ENCODE data around the gene IGFL4. TPM values are rescaled to one million over a fixed set of nuclear protein-coding genes. Genes with fewer than 3 reads are reported as not detected.
A peak's percentile ranks its signal among the peaks of the same experiment; 100 is the strongest.

The IGFL4 gene
- total RNA-seq, 3 donors from 2014 or later: not detected

DNA sequence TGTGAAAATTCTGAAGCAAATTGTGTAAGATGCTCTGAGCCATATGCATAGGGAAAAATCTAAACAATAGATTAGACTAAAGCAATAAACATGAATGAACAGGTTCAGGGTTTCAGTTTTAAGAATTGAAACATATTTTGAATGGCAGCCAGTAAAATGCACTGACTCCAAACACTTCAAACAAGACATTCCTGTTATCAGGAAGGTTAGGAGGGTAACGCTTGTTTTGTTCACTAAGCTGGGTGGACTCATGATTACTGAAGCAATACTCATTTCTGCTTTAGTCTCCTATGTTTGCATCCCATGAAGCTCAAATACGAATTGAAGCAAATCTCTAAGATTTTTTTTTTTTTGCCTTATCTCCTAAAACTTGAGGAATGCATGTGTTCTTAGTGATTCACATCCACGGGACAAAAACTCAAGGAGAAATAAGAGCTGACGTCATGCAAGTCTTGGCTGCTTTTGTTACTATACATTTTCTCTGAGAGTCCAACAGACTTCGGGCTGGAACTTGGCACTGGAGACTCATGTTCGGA is 29.1 kb upstream of the IGFL4 start:
- no peak overlapping the region for H3K27ac ChIP-seq
- H3K4me3 ChIP-seq: no peak overlapping the region
- no peaks in the 10 kb centered on the region for H3K36me3 ChIP-seq
- TF ChIP-seq POLR2A (IDR thresholded peaks at IDR 0.05) (no peak), POLR2AphosphoS5 (IDR thresholded peaks at IDR 0.05) (no peak)
- TF ChIP-seq, protein P1, sequence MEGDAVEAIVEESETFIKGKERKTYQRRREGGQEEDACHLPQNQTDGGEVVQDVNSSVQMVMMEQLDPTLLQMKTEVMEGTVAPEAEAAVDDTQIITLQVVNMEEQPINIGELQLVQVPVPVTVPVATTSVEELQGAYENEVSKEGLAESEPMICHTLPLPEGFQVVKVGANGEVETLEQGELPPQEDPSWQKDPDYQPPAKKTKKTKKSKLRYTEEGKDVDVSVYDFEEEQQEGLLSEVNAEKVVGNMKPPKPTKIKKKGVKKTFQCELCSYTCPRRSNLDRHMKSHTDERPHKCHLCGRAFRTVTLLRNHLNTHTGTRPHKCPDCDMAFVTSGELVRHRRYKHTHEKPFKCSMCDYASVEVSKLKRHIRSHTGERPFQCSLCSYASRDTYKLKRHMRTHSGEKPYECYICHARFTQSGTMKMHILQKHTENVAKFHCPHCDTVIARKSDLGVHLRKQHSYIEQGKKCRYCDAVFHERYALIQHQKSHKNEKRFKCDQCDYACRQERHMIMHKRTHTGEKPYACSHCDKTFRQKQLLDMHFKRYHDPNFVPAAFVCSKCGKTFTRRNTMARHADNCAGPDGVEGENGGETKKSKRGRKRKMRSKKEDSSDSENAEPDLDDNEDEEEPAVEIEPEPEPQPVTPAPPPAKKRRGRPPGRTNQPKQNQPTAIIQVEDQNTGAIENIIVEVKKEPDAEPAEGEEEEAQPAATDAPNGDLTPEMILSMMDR (IDR thresholded peaks at IDR 0.05): no peak
- no peaks in the 10 kb centered on the region for H3K9me3 ChIP-seq
- no peaks in the 10 kb centered on the region for H3K27me3 ChIP-seq
- intact Hi-C loops (cut with DNase I; ENCODE audit: low total_unique reads): loop anchor here (10.0 kb wide), 1 partner anchor 45 kb away; the partner anchor contains the start of gene PGLYRP1
- peaks cover 0 to 10% of the 10 kb centered on the region in 2 donors for H3K4me1 ChIP-seq
- DNase-seq (ENCODE audit: low spot score in 2 of 2): no peak

GRCh38 chr19:46068345-46069258 is 27.8 kb upstream of the IGFL4 start:
- H3K27me3 ChIP-seq: no peaks in the 10 kb centered on the region
- no peaks in the 10 kb centered on the region for H3K36me3 ChIP-seq
- H3K4me1 ChIP-seq: peaks cover 0 to 10% of the 10 kb centered on the region in 2 donors
- peak overlapping the region in 1 of 2 donors; percentile 3 for H3K27ac ChIP-seq
- DNase-seq (ENCODE audit: low spot score in 2 of 2): peak in 1 of 2 donors; percentile 64
- peak in 1 of 3 donors; percentile 58 for TF ChIP-seq POLR2AphosphoS5 (IDR thresholded peaks at IDR 0.05)
- no peak for TF ChIP-seq POLR2A (IDR thresholded peaks at IDR 0.05)
- H3K4me3 ChIP-seq: no peak overlapping the region
- no peaks in the 10 kb centered on the region for H3K9me3 ChIP-seq
- intact Hi-C loops (cut with DNase I; ENCODE audit: low total_unique reads): no loop called here

DNA sequence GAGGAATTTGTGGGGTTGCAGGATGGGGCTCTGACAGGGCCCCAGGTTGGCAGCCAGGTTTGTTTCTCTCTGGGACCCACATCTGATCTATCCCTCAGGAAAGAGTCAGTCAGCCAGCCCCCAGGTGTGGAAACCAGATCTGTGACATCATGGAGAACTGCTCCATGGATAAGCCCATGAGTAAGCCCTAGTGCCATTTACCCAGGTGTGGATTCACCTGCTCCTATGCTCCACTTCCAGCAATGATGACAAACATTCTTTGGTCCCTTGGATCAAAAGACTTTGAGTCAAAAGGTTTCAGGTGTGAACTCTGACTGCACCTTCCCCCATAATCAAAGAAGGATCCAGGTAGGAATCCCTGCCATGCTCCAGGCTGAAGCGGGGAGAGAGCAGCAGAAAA is 26.9 kb upstream of the IGFL4 start:
- TF ChIP-seq POLR2A (IDR thresholded peaks at IDR 0.05) (no peak), POLR2AphosphoS5 (IDR thresholded peaks at IDR 0.05) (no peak)
- TF ChIP-seq, protein P1 (IDR thresholded peaks at IDR 0.05): no peak
- intact Hi-C loops (cut with DNase I; ENCODE audit: low total_unique reads): no loop called here
- H3K36me3 ChIP-seq: no peaks in the 10 kb centered on the region
- H3K27me3 ChIP-seq: no peaks in the 10 kb centered on the region
- DNase-seq (ENCODE audit: low spot score in 2 of 2): no peak
- no peaks in the 10 kb centered on the region for H3K9me3 ChIP-seq
- no peak overlapping the region for H3K4me3 ChIP-seq
- H3K4me1 ChIP-seq: peaks cover 0 to 10% of the 10 kb centered on the region in 2 donors
- H3K27ac ChIP-seq: no peak overlapping the region

DNA sequence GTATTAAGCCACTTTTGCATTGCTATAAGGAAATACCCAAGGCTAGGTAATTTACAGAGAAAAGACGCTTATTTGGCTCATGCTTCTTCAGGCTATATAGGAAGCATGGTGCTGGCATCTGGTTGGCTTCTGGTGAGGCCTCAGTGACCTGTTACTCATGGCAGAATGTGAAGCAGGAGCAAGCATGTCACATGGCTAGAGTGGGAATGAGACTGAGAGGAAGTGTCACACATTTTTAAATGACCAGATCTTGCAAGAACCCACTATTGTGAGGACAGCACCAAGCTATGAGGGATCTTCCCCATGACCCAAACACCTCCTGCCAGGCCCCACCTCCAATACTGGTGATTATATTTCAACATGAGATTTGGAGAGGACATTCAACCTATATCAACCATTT is 25.7 kb upstream of the IGFL4 start:
- no peaks in the 10 kb centered on the region for H3K27me3 ChIP-seq
- DNase-seq (ENCODE audit: low spot score in 2 of 2): no peak
- H3K4me3 ChIP-seq: no peak overlapping the region
- peaks cover 0 to 10% of the 10 kb centered on the region in 2 donors for H3K4me1 ChIP-seq
- H3K27ac ChIP-seq: no peak overlapping the region
- H3K36me3 ChIP-seq: no peaks in the 10 kb centered on the region
- no peak for TF ChIP-seq POLR2AphosphoS5 (IDR thresholded peaks at IDR 0.05)
- intact Hi-C loops (cut with DNase I; ENCODE audit: low total_unique reads): no loop called here
- no peaks in the 10 kb centered on the region for H3K9me3 ChIP-seq

DNA sequence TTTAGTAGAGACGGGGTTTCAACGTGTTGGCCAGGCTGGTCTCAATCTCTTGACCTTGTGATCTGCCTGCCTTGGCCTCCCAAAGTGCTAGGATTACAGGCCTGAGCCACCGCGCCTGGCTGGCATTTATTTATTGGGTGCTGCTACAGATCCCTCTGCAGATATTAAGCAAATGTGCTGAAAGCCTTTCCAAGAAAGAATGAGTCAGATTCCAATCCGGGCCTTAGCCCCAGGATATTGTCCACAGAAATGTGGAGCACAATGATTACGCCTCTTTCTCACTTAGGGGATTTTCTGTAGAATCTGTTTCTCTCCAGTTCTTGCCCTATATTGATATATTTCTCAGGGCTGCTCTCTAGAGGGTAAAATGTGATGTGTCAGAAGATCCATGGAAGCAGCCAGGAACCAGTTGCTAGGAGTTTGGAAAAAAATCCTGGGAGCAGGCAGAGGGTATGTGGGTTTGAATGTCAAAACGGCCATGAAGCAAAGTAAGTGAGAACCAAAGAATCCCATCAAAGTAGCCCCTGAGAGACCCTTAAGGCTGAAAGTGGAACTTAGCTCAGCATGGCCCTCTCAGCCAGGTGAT is 24.8 kb upstream of the IGFL4 start:
- no peak overlapping the region for H3K4me3 ChIP-seq
- DNase-seq (ENCODE audit: low spot score in 2 of 2): peak; percentile 55 to 57
- intact Hi-C loops (cut with DNase I; ENCODE audit: low total_unique reads): no loop called here
- no peaks in the 10 kb centered on the region for H3K9me3 ChIP-seq
- no peaks in the 10 kb centered on the region for H3K36me3 ChIP-seq
- peaks cover 0 to 10% of the 10 kb centered on the region in 2 donors for H3K4me1 ChIP-seq
- TF ChIP-seq POLR2A (IDR thresholded peaks at IDR 0.05): no peak
- TF ChIP-seq, protein P1 (IDR thresholded peaks at IDR 0.05): no peak
- TF ChIP-seq POLR2AphosphoS5 (IDR thresholded peaks at IDR 0.05): no peak
- no peak overlapping the region for H3K27ac ChIP-seq
- no peaks in the 10 kb centered on the region for H3K27me3 ChIP-seq

DNA sequence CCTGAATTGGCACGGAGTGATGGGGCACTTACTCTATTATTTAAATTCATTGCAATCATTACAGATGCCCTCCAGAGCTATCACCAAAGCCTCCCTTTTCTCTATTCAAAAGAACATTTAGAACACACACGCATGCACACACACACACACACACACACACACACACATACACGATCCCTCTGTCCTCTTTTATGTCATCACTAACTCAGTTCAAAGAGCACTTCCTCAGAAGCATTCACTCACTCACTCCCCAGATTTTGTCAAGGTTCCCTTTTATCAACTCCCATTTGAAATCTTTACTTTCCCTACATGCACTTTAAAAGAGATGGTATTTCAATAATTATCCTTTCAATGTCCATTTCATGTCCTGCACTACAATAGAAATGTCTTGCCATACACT is 22.4 kb upstream of the IGFL4 start:
- no peaks in the 10 kb centered on the region for H3K9me3 ChIP-seq
- peaks cover 0 to 10% of the 10 kb centered on the region in 2 donors for H3K4me1 ChIP-seq
- no peak overlapping the region for H3K4me3 ChIP-seq
- TF ChIP-seq POLR2AphosphoS5 (IDR thresholded peaks at IDR 0.05) (no peak), POLR2A (IDR thresholded peaks at IDR 0.05) (no peak)
- TF ChIP-seq, protein P1 (IDR thresholded peaks at IDR 0.05): no peak
- no peak for DNase-seq (ENCODE audit: low spot score in 2 of 2)
- no peak overlapping the region for H3K27ac ChIP-seq
- no peaks in the 10 kb centered on the region for H3K36me3 ChIP-seq
- intact Hi-C loops (cut with DNase I; ENCODE audit: low total_unique reads): no loop called here
- H3K27me3 ChIP-seq: no peaks in the 10 kb centered on the region

Measured in breast epithelium (tissue), 4 donors.